Testis (tissue), 3 donors: ENCODE data around the gene NEK5. TPM values are rescaled to one million over a fixed set of nuclear protein-coding genes. Genes with fewer than 3 reads are reported as not detected.

ENCODE experiments used
- DNase-seq: peaks from one replicate; pipeline ENCODE4 v3.0.0-alpha.2; 2019
- H3K27ac ChIP-seq, 2 donors: fragments of 200-600 bp; sonication (generic); one replicate each; pipeline ENCODE4 v1.5.1; 2019
- H3K27me3 ChIP-seq: fragments of 200-600 bp; sonication (generic); one replicate; pipeline ENCODE4 v1.5.1; 2019
- H3K36me3 ChIP-seq: fragments of 200-600 bp; sonication (generic); one replicate; pipeline ENCODE4 v1.5.1; 2017; ENCODE audit warnings: low read depth; ENCODE audit errors: missing control alignments
- H3K4me1 ChIP-seq: fragments of 200-600 bp; sonication (generic); one replicate; pipeline ENCODE4 v1.5.1; 2019
- H3K4me3 ChIP-seq, 2 donors: fragments of 200-600 bp; sonication (generic); one replicate each; pipeline ENCODE4 v1.5.1; 2017 to 2019
- H3K9me3 ChIP-seq: fragments of 200-600 bp; sonication (generic); one replicate; pipeline ENCODE4 v1.5.1; 2017
- CTCF ChIP-seq, 3 experiments: fragments of 450-650 bp in 2 of 3; fragments of 200-600 bp in 1 of 3; sonication (generic) in 1 of 3; IDR thresholded peaks; one replicate each; pipeline ENCODE4 v1.5.1; 2016 to 2019; ENCODE audit warnings: antibody characterized with exemption in 3 of 3, mild to moderate bottlenecking in 2 of 3, moderate library complexity in 1 of 3
- POLR2A ChIP-seq: fragments of 450-650 bp; IDR thresholded peaks from one replicate; pipeline ENCODE4 v1.6.1; 2017; ENCODE audit warnings: antibody characterized with exemption, mild to moderate bottlenecking, moderate library complexity
- WGBS, 2 donors: methylation state at CpG; one replicate each; pipeline ENCODE4 v1.1.5; 2018; 5-methylcytosine and 5-hydroxymethylcytosine counted together
- intact Hi-C: fragments of 100-400 bp; cut with DNase I; formaldehyde crosslinking; loops from one replicate; pipeline ENCODE4 v1.15.1; 2023; ENCODE audit warnings: low total_unique reads
- polyA plus RNA-seq: library from polyadenylated mRNA; stranded (reverse); fragments of 350-450 nt; fragmentation: Illumina TruSeq; extraction: RNeasy Lipid Tissue Mini Kit (QIAGEN cat#74804); gene quantifications from one replicate; pipeline ENCODE4 v1.2.3, GENCODE V29; 2014; ENCODE audit warnings: low read depth, low replicate concordance; ENCODE audit not compliant: insufficient read depth
- total RNA-seq, 2 donors: library from RNA; depleted of rRNA; stranded (reverse); fragments of >200 nt; gene quantifications; one replicate each; pipeline ENCODE4 v1.2.3, GENCODE V29; 2016

NEK5 gene
- total and polyA plus RNA-seq, 3 donors from 2014 or later, result 9.2 to 17.3 (median 9.5) TPM

GRCh38 chr13:52137489-52137888 is 8.6 kb upstream of the NEK5 start:
- H3K4me3 ChIP-seq, result no peak overlapping the region
- H3K36me3 ChIP-seq, result no peaks in the 10 kb centered on the region
- no peaks in the 10 kb centered on the region for H3K9me3 ChIP-seq
- no peak for DNase-seq
- no peak for TF ChIP-seq POLR2A
- H3K4me1 ChIP-seq, result no peaks in the 10 kb centered on the region
- no peaks in the 10 kb centered on the region for H3K27me3 ChIP-seq
- no peak overlapping the region for H3K27ac ChIP-seq
- intact Hi-C loops, result no loop called here
- 89% methylated on average over 3 of the region's 3 CpGs for WGBS, 2 donors

GRCh38 chr13:52136763-52137162 is 7.9 kb upstream of the NEK5 start:
- H3K27me3 ChIP-seq, result no peaks in the 10 kb centered on the region
- no peak for TF ChIP-seq CTCF (IDR thresholded peaks at IDR 0.05)
- no peak for TF ChIP-seq POLR2A
- no peaks in the 10 kb centered on the region for H3K9me3 ChIP-seq
- no peak for DNase-seq
- H3K4me3 ChIP-seq, result no peak overlapping the region
- H3K4me1 ChIP-seq, result no peaks in the 10 kb centered on the region
- no peaks in the 10 kb centered on the region for H3K36me3 ChIP-seq
- intact Hi-C loops, result no loop called here
- H3K27ac ChIP-seq, result no peak overlapping the region

DNA sequence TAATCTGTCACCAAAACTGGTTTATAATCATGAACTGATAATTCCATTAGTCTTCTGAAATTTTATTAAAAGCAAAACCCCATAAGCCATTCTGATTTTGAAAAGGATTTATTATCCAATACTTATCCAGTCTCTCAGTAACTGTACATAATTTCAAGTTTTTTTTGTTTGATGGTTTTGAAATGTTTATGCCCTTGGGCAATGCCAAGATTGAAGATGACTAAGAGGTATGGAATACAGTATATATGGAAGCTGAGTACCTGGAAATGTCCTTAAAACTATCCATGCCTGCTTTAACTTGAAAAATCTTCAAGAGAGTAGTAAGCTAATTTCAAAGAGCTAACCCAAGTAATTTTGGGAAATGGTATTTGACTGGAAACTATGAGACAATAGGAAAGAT is 1.8 kb upstream of the NEK5 start:
- no peak overlapping the region for H3K4me3 ChIP-seq
- H3K27me3 ChIP-seq, result no peaks in the 10 kb centered on the region
- DNase-seq, result no peak
- H3K4me1 ChIP-seq, result no peaks in the 10 kb centered on the region
- TF ChIP-seq POLR2A (no peak), CTCF (IDR thresholded peaks at IDR 0.05) (no peak)
- H3K27ac ChIP-seq, result no peak overlapping the region
- no peaks in the 10 kb centered on the region for H3K9me3 ChIP-seq
- H3K36me3 ChIP-seq, result no peaks in the 10 kb centered on the region
- intact Hi-C loops, result no loop called here

- H3K27ac ChIP-seq, result peak overlapping the region; percentile 32 to 47
- no peaks in the 10 kb centered on the region for H3K27me3 ChIP-seq
- 1% methylated on average over 28 to 33 of the region's 33 CpGs for WGBS, 2 donors
- intact Hi-C loops, result no loop called here
- no peaks in the 10 kb centered on the region for H3K9me3 ChIP-seq
- peak overlapping the region; percentile 71 to 82 for H3K4me3 ChIP-seq
- no peaks in the 10 kb centered on the region for H3K4me1 ChIP-seq
- TF ChIP-seq CTCF (IDR thresholded peaks at IDR 0.05), result peak; percentile 74 to 78 (median 77)
- no peak for TF ChIP-seq POLR2A
- DNase-seq, result peak; percentile 73
- no peaks in the 10 kb centered on the region for H3K36me3 ChIP-seq
Measured at GRCh38 chr13:52127783-52128702, 830 bp downstream of the NEK5 start.

DNA sequence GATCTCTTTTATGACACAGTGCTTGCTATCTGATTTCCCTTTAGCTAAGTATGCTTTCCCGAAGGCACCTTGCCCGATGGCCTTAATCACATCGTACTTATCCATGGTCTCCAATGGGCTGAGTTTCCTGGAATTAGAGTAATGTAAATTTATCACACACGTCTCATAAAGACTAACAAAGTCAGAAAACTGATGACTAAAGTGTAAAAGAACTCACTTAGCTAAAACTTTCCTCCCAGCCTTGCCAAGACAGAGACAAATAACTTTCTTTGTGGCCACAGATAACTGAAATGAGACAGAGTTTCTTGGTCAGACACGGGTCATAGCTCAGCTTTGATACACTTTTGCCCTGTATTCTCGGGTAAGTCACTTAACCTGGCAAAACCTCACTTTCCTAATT is 1.5 kb downstream of the NEK5 start:
- H3K4me3 ChIP-seq, result no peak overlapping the region
- no peak overlapping the region for H3K27ac ChIP-seq
- WGBS, 2 donors, result 19 to 40% methylated on average over 6 of the region's 6 CpGs

More for the DNA sequence above, 1.5 kb downstream of the NEK5 start:
- H3K9me3 ChIP-seq, result no peaks in the 10 kb centered on the region
- H3K27me3 ChIP-seq, result no peaks in the 10 kb centered on the region
- intact Hi-C loops, result no loop called here
- H3K4me1 ChIP-seq, result no peaks in the 10 kb centered on the region
- no peak for DNase-seq
- no peaks in the 10 kb centered on the region for H3K36me3 ChIP-seq
- TF ChIP-seq CTCF (IDR thresholded peaks at IDR 0.05) (no peak), POLR2A (no peak)
